Liver (tissue), 3 donors: ENCODE measurements around the gene CYP39A1.

ENCODE experiments used
- ATF3 ChIP-seq: IDR thresholded peaks from 2 replicates; pipeline ENCODE4 v1.6.1; 2016; ENCODE audit warnings: antibody characterized with exemption
- CTCF ChIP-seq: fragments of 150-350 bp; IDR thresholded peaks from 2 replicates; pipeline ENCODE4 v1.5.1; 2017; ENCODE audit warnings: improper control_type of control experiment, low read depth, low read length; ENCODE audit not compliant: missing input control
- EGR1 ChIP-seq, 2 donors: IDR thresholded peaks; 2 replicates each; pipeline ENCODE4 v1.6.1; 2016 to 2018; ENCODE audit warnings: antibody characterized with exemption in 2 of 2, low read depth in 2 of 2
- JUND ChIP-seq, 2 donors: IDR thresholded peaks; 2 replicates each; pipeline ENCODE4 v1.6.1; 2016; ENCODE audit warnings: antibody characterized with exemption in 2 of 2
- MAX ChIP-seq: IDR thresholded peaks from 2 replicates; pipeline ENCODE4 v1.6.1; 2016; ENCODE audit warnings: antibody characterized with exemption
- REST ChIP-seq: IDR thresholded peaks from 2 replicates; pipeline ENCODE4 v1.6.1; 2016; ENCODE audit warnings: antibody characterized with exemption, mild to moderate bottlenecking
- RXRA ChIP-seq, 2 donors: IDR thresholded peaks; 2 replicates each; pipeline ENCODE4 v1.6.1; 2017 to 2018; ENCODE audit warnings: antibody characterized with exemption in 2 of 2, mild to moderate bottlenecking in 1 of 2
- YY1 ChIP-seq: IDR thresholded peaks from 2 replicates; pipeline ENCODE4 v1.6.1; 2016; ENCODE audit warnings: antibody characterized with exemption, mild to moderate bottlenecking
- donor health status: healthy.
- donor health status: healthy.

- TF ChIP-seq CTCF = no peak
- TF ChIP-seq MAX = peak; percentile 15
- no peak for TF ChIP-seq ATF3
- peak; percentile 93 for TF ChIP-seq YY1
- peak in 1 of 2 donors; percentile 28 for TF ChIP-seq RXRA (IDR thresholded peaks at IDR 0.05)
- TF ChIP-seq REST = peak; percentile 68
- no peak for TF ChIP-seq JUND (IDR thresholded peaks at IDR 0.05)
- peak; percentile 56 to 67 for TF ChIP-seq EGR1 (IDR thresholded peaks at IDR 0.05; ENCODE audit: low read depth in 2 of 2)
Measured at GRCh38 chr6:46652603-46653438, at the start of gene CYP39A1, which contains the start of gene SLC25A27.
